Breast epithelium (tissue), 3 donors: Measurements from ENCODE around the gene MAPT.

ENCODE experiments used
- CTCF ChIP-seq, 3 donors: fragments of 450-650 bp; IDR thresholded peaks; one replicate each; pipeline ENCODE4 v1.5.1; 2016 to 2017; ENCODE audit warnings: antibody characterized with exemption in 3 of 3, mild to moderate bottlenecking in 3 of 3, moderate library complexity in 3 of 3
- POLR2A ChIP-seq: fragments of 450-650 bp; IDR thresholded peaks from one replicate; pipeline ENCODE4 v1.6.1; 2016; ENCODE audit warnings: antibody characterized with exemption, mild to moderate bottlenecking, moderate library complexity
- POLR2AphosphoS5 ChIP-seq, 3 donors: sonication (generic); formaldehyde crosslinking; IDR thresholded peaks; one replicate each; pipeline ENCODE4 v1.6.1; 2017; ENCODE audit warnings: antibody characterized with exemption in 3 of 3

DNA sequence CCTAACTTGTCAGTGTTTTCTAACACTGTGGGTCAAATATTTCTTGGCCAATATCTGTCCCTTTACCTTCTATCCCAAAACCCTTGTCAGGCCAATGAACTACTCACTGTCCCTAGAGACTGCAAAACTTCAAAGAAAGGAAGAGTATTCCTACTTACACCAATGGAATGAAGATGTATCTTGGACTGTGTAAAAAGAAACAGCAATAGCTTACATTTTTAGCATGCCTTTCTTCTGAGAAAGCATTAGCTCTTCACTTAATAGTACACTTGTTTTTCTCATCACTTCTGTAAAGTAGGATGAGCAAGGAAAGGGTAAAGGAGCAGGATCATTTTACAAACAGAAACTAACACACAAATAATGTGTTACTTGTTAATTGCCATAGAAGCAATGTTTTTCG lies 178.6 kb downstream of the MAPT start:
- TF ChIP-seq CTCF (IDR thresholded peaks at IDR 0.05) (no peak), POLR2A (no peak), POLR2AphosphoS5 (IDR thresholded peaks at IDR 0.05) (no peak)
